Panc1 (cell line): Measurements from ENCODE around the gene ZFAND4. TPM values are rescaled to one million over a fixed set of nuclear protein-coding genes. Genes with fewer than 3 reads are reported as not detected.

Experiments used
- ATAC-seq: fragments of 200-7000 bp; cut with Tn5 transposase; 2 replicates; pipeline ENCODE4 v1.9.1; 2020; ENCODE audit warnings: mild to moderate bottlenecking, moderate library complexity
- BruUV-seq: library from RNA; stranded (reverse); fragments of 400-500 nt; replicated peaks from 2 replicates; lab custom pipeline; 2021; lab: Mats Ljungman, UMichigan
- CTCF ChIA-PET: fragments of 300-600 bp; sonication (Branson Sonifier 250); formaldehyde crosslinking; loops from one replicate; lab custom pipeline; 2022; ENCODE audit warnings: antibody characterized with exemption; lab: Charles Lee
- POLR2A ChIA-PET: fragments of 300-600 bp; sonication (Branson Sonifier 250); formaldehyde crosslinking; loops from one replicate; lab custom pipeline; 2022; ENCODE audit warnings: antibody characterized with exemption; lab: Charles Lee
- DNase-seq: peaks from one replicate; pipeline ENCODE4 v3.0.0-alpha.2; 2010; ENCODE audit warnings: low read depth, low spot score
- H3K27ac ChIP-seq: 2 replicates; pipeline ENCODE4 v1.5.1; 2011; ENCODE audit warnings: mild to moderate bottlenecking, low read length, inconsistent platforms
- H3K27me3 ChIP-seq: fragments of 200-500 bp; sonication (Bioruptor generic); 2 replicates; pipeline ENCODE4 v1.6.0; 2014; ENCODE audit warnings: low read length, inconsistent platforms; ENCODE audit not compliant: control insufficient read depth, insufficient read depth
- H3K36me3 ChIP-seq: fragments of 200-500 bp; sonication (Bioruptor generic); 2 replicates; pipeline ENCODE4 v1.5.1; 2014; ENCODE audit warnings: inconsistent platforms, mild to moderate bottlenecking, low read length, moderate library complexity; ENCODE audit not compliant: control insufficient read depth, insufficient read depth
- H3K4me1 ChIP-seq: 2 replicates; pipeline ENCODE4 v1.5.1; 2011; ENCODE audit warnings: inconsistent platforms, mild to moderate bottlenecking, low read length, moderate library complexity; ENCODE audit not compliant: control insufficient read depth, insufficient read depth
- H3K4me3 ChIP-seq, 2 experiments: 2 replicates each; pipeline ENCODE4 v1.5.1; 2011 to 2012; ENCODE audit warnings: low read depth in 2 of 2, low read length in 2 of 2, mild to moderate bottlenecking in 2 of 2, inconsistent platforms in 1 of 2, moderate library complexity in 1 of 2
- H3K9me3 ChIP-seq: fragments of 200-500 bp; sonication (Bioruptor generic); 2 replicates; pipeline ENCODE4 v1.5.1; 2014; ENCODE audit warnings: low read depth, mild to moderate bottlenecking, inconsistent platforms, low read length, moderate library complexity; ENCODE audit not compliant: control insufficient read depth, insufficient read depth
- CTCF ChIP-seq: fragments of 450-650 bp; IDR thresholded peaks from 2 replicates; pipeline ENCODE4 v1.5.1; 2017; ENCODE audit warnings: mild to moderate bottlenecking
- POLR2AphosphoS5 ChIP-seq: IDR thresholded peaks from 2 replicates; pipeline ENCODE4 v1.6.1; 2012; ENCODE audit warnings: mild to moderate bottlenecking, low read depth, low read length, moderate library complexity
- SIN3A ChIP-seq: IDR thresholded peaks from 2 replicates; pipeline ENCODE4 v1.6.1; 2012; ENCODE audit warnings: low read depth, mild to moderate bottlenecking, low read length, moderate library complexity, borderline replicate concordance; ENCODE audit not compliant: insufficient read depth
- TCF7L2 ChIP-seq: IDR thresholded peaks from 2 replicates; pipeline ENCODE4 v1.6.1; 2011; ENCODE audit warnings: mild to moderate bottlenecking, low read depth, low read length, inconsistent platforms
- in situ Hi-C: cut with HindIII; loops from 2 replicates; pipeline ENCODE4 v1.10.0; 2016; ENCODE audit warnings: low sequenced_read_pairs, low pct_unique_long_range_greater_than_20kb
- intact Hi-C: fragments of 100-400 bp; cut with micrococcal nuclease; formaldehyde crosslinking; loops from one replicate; pipeline ENCODE4 v1.10.0; 2022; ENCODE audit not compliant: unreplicated experiment
- total RNA-seq: library from RNA; stranded (reverse); gene quantifications from one replicate; pipeline ENCODE4 v1.2.1, GENCODE V29; 2021; ENCODE audit not compliant: unreplicated experiment
- TF ChIP-seq, protein P1 (sequence below), 2 experiments: IDR thresholded peaks; 2 replicates each; pipeline ENCODE4 v1.6.1; 2011 to 2012; ENCODE audit warnings: low read depth in 2 of 2, control low read depth in 1 of 2, low read length in 1 of 2, mild to moderate bottlenecking in 1 of 2, moderate library complexity in 1 of 2; ENCODE audit not compliant: insufficient read depth in 1 of 2

The ZFAND4 gene
- total RNA-seq, 1 experiment from 2014 or later, result 23.6 TPM

DNA sequence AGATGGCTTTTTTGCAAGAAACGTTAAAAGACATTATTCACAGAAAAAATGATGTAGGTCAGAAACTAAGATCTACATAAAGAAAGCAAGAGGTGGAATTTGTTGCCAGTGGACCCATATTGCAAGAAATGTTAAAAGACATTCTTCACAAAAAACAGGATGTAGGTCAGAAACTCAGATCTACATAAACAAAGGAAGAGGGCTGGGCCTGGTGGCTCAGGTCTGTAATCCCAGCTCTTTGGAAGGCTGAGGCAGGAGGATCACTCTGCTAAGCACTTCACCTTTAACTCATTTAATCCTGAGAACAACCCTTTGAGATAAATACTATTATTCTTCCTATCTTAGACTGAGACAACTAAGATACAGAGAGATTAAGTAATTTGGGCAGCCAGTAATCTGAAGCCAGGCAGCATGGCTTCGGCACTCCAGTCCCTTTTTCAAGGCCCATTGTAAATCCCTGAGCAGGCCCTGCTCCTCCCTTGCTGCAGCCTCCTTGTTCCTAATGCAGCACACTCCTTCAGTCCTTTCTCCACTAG lies 11.6 kb downstream of the ZFAND4 start:
- Histone ChIP-seq H3K4me1 (no peaks in the 10 kb centered on the region), H3K9me3 (no peaks in the 10 kb centered on the region), H3K4me3 (no peak overlapping the region), H3K27me3 (no peaks in the 10 kb centered on the region), H3K36me3 (no peaks in the 10 kb centered on the region), H3K27ac (no peak overlapping the region)
- ChIA-PET CTCF (no interaction called here), POLR2A (no interaction called here)
- no TSS peak for BruUV-seq
- no peak for DNase-seq
- in situ Hi-C loops, result no loop called here
- ATAC-seq, result no peak
- intact Hi-C loops, result no loop called here
- TF ChIP-seq SIN3A, result no peak
- TF ChIP-seq, protein P1, sequence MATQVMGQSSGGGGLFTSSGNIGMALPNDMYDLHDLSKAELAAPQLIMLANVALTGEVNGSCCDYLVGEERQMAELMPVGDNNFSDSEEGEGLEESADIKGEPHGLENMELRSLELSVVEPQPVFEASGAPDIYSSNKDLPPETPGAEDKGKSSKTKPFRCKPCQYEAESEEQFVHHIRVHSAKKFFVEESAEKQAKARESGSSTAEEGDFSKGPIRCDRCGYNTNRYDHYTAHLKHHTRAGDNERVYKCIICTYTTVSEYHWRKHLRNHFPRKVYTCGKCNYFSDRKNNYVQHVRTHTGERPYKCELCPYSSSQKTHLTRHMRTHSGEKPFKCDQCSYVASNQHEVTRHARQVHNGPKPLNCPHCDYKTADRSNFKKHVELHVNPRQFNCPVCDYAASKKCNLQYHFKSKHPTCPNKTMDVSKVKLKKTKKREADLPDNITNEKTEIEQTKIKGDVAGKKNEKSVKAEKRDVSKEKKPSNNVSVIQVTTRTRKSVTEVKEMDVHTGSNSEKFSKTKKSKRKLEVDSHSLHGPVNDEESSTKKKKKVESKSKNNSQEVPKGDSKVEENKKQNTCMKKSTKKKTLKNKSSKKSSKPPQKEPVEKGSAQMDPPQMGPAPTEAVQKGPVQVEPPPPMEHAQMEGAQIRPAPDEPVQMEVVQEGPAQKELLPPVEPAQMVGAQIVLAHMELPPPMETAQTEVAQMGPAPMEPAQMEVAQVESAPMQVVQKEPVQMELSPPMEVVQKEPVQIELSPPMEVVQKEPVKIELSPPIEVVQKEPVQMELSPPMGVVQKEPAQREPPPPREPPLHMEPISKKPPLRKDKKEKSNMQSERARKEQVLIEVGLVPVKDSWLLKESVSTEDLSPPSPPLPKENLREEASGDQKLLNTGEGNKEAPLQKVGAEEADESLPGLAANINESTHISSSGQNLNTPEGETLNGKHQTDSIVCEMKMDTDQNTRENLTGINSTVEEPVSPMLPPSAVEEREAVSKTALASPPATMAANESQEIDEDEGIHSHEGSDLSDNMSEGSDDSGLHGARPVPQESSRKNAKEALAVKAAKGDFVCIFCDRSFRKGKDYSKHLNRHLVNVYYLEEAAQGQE (IDR thresholded peaks at IDR 0.05; ENCODE audit: insufficient read depth in 1 of 2, low read depth in 2 of 2, low read length in 1 of 2), result no peak
- TF ChIP-seq TCF7L2, result no peak
- TF ChIP-seq CTCF, result no peak
- no peak for TF ChIP-seq POLR2AphosphoS5

DNA sequence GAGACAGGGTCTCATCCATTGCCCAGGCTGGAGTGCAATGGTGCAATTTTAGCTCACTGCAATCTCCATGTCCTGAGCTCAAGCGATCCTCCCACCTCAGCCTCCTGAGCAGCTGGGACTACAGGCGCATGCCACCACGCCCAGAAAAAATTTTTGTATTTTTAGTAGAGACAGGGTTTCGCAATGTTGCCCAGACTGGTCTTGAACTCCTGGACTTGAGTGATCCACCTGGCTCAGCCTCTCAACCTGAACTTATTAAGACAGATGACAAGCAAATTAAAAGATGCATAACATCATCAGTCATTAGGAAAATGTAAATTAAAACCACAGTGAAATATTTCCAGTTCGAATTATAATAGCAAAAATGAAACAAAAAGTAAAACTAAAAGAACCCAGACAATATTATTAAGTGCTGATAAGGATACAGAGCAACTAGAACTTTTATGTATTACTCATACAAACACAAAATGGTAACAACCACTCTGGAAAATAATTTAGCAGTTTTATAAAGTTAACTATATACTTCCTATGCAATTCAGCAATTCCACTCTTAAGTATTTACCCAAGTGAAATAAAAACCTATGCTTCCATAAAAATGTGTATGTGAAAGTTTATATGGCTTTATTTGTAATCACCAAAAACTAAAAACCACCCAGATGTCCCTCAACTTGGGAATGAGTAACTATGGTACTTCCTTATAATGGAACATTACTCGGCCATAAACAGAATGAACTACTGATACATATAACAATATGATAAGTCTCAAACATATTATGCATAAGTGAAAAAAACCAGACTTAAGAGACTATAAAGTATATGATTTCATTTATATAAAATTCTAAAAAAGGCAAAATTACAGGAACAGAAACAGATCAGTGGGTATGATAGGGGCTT lies 15.3 kb downstream of the ZFAND4 start:
- BruUV-seq, result no TSS peak
- ChIA-PET CTCF (no interaction called here), POLR2A (no interaction called here)
- intact Hi-C loops, result no loop called here
- no peaks in the 10 kb centered on the region for H3K27me3 ChIP-seq
- in situ Hi-C loops, result no loop called here
- ATAC-seq (no peak), DNase-seq (no peak)
- H3K4me1 ChIP-seq, result no peaks in the 10 kb centered on the region
- TF ChIP-seq SIN3A (no peak), TCF7L2 (no peak), CTCF (no peak), POLR2AphosphoS5 (no peak)
- TF ChIP-seq, protein P1 (IDR thresholded peaks at IDR 0.05; ENCODE audit: insufficient read depth in 1 of 2, low read depth in 2 of 2, low read length in 1 of 2), result no peak
- H3K27ac ChIP-seq, result no peak overlapping the region
- H3K4me3 ChIP-seq, result no peak overlapping the region
- H3K9me3 ChIP-seq, result no peaks in the 10 kb centered on the region
- H3K36me3 ChIP-seq, result no peaks in the 10 kb centered on the region
